GM15510 (cell line): Measurements from ENCODE around the gene CD74.
A peak's percentile ranks its signal among the peaks of the same experiment; 100 is the strongest.

Experiments
- POLR2A ChIP-seq: IDR thresholded peaks from 3 replicates; pipeline ENCODE4 v1.6.1; 2011; ENCODE audit warnings: borderline replicate concordance; ENCODE audit not compliant: insufficient read length; ENCODE audit errors: extremely low read depth

Gene CD74

GRCh38 chr5:150376799-150377771, 35.6 kb downstream of the CD74 start:
- no peak for TF ChIP-seq POLR2A

- no peak for TF ChIP-seq POLR2A
These were observed 38.1 kb downstream of the CD74 start for GRCh38 chr5:150374651-150375050.

- TF ChIP-seq POLR2A: no peak
These were observed 40.1 kb downstream of the CD74 start for GRCh38 chr5:150372639-150373038.

GRCh38 chr5:150368526-150368925, 44.2 kb downstream of the CD74 start:
- no peak for TF ChIP-seq POLR2A

GRCh38 chr5:150364004-150364403, 48.7 kb downstream of the CD74 start:
- no peak for TF ChIP-seq POLR2A

GRCh38 chr5:150363185-150363584, 49.5 kb downstream of the CD74 start:
- TF ChIP-seq POLR2A: no peak

GRCh38 chr5:150361301-150361700, 51.4 kb downstream of the CD74 start:
- TF ChIP-seq POLR2A: no peak

GRCh38 chr5:150358261-150359095, 54.2 kb downstream of the CD74 start:
- TF ChIP-seq POLR2A: no peak

- peak; percentile 67 for TF ChIP-seq POLR2A
These were observed 55.1 kb downstream of the CD74 start, which contains the start of gene TCOF1 for GRCh38 chr5:150357326-150358260. TSS of gene TCOF1 (plus strand) at chr5:150357697. CDS start at chr5:150357747, 50 bp downstream.

GRCh38 chr5:150356575-150357294, 56.0 kb downstream of the CD74 start:
- no peak for TF ChIP-seq POLR2A

- no peak for TF ChIP-seq POLR2A
These were observed 56.9 kb downstream of the CD74 start for GRCh38 chr5:150355791-150356190.

- no peak for TF ChIP-seq POLR2A
These were observed 59.6 kb downstream of the CD74 start for GRCh38 chr5:150353032-150353675.
